GM21447 (cell line): ENCODE results near the gene COX6B2.

ENCODE experiments used
- ATAC-seq: cut with Tn5 transposase; IDR thresholded peaks from one replicate; pipeline ENCODE4 v1.9.1; 2021; ENCODE audit not compliant: unreplicated experiment

Gene COX6B2

DNA sequence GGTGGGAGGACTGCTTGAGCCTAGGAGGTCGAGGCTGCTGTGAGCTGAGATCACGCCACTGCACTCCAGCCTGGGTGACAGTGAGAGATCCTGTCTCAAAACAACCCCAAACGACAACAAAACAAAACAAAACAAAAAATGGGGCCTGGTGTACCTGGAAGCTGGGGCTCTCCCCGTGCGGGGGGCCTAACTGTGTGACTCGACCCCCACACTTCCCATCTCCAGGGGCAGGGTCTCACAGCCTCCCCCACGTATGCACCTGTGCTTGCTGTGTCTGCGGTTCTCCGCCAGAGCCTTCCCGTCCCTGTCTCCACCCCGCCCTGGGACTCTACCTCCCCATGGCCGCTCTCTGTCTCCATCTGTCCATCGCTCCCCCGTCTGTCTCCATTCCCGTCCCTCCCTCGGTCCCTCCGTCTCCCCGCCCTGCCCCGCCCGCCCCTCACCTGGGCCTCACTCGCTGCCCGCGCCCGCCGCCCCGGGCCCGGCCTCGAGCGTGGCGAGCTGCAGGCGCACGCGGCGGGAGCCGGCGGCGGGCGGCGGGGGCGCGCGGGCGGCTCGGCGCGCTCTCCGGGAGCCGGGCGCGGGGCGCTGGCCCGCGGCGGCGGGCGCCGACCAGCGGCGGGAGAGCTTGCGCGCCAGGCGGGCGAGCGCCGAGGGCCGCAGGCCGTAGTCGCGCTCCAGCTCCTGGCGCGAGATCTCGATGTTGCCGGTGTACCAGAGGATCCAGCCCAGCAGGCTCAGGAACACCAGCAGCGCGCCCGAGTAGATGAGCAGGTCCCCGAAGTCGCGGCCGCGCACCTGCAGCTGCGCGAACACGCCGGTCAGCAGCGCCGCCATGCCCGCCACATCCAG, 29.0 kb upstream of the COX6B2 start:
- ATAC-seq = no peak

DNA sequence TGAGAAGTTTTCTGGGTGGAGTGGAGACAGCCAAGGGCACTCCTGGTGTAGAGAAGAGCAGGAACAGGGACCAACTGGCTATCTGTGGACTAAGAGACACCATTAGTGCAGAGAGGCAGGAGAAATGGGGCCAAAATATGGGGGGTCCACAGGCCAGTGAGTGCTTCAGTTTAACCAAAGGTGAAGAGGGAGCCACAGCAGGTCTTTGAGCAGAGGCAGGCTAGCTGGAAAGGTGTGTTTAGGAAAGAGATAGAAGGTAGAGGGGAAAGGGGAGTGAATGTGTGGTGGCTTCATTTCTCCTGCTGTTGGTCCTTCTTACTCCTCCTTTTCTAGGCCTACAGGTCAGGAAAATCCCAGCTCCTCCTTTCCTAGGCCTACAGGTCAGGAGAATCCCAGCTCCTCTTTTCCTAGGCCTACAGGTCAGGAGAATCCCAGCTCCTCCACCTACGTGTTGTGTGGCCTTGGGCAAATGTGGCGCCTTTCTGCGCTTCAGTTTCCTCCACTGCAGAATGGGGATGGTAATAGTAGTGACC, 28.1 kb upstream of the COX6B2 start:
- ATAC-seq = no peak

- no peak for ATAC-seq
Measured at GRCh38 chr19:55382013-55382412, 27.5 kb upstream of the COX6B2 start.

DNA sequence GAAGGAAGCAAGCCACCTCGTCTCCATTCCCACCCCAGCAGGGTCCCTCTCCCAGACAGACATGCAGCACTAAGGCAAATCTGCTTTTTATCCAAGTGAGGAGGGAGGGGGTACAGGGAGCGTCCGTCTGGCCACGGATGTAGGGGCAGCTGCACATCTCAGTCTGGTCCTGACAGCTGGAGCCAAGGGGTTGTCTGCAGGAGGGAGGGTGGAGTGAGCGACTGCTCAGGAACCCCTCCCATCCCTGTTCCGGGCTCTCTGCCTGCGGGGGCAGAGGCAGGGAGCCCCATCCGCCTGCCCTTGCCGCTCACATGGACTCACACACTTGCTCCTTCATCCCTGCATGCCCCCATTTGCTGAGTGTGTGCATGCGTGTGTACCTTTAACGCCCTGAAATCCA, 24.7 kb upstream of the COX6B2 start:
- ATAC-seq = no peak

DNA sequence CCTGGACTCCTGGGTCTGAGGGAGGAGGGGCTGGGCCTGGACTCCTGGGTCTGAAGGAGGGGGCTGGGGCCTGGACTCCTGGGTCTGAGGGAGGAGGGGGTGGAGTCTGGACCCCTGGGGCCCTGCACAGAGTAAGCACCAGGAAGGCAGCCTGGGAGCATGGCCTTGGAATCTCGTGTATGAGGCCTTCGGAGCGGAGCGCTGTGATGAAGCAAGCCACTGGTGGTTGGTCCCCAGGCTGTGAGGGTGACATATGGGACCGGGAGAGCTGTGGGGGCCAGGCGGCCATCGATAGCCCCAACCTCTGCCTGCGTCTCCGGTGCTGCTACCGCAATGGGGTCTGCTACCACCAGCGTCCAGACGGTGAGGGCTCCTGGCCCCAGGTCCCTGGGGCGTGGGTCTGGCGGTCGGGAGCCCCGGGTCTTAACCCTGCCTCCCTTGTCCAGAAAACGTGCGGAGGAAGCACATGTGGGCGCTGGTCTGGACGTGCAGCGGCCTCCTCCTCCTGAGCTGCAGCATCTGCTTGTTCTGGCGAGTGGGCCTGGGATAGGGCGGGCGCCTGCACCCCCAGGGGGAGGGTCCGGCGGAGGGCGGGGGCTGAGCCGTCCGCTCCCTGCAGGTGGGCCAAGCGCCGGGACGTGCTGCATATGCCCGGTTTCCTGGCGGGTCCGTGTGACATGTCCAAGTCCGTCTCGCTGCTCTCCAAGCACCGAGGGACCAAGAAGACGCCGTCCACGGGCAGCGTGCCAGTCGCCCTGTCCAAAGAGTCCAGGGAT, 23.0 kb upstream of the COX6B2 start:
- no peak for ATAC-seq

DNA sequence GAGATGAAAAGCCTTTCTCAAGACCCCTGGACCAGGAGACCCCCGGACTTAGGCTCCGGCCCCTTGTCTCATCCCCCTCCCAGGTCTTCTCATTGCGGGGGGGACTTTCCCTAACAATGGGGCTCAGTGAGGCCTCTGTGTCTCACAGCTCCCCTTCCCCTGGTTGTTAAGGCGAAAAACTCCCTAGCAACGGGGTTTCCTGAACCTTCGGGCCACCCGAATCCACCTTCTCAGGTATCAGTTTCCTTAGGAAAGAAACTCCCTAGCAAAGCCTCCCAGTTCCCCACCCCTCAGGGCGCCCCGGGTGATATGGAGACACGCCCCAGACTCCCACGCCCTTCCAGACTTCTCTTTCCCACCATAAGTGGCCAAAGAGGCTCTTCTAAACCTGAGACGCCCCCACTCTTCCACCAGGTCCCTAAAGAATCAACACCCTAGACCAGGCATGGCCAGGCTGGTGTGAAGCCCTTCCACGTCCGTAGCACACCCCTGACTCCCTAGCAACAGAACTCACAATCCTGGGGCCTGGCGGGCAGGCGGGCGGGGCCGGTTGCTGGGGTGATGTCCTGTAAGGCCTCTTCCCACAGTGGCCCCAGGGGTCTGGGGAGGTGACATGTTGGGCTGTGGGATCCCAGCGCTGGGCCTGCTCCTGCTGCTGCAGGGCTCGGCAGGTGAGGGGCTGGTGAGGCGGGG, 21.9 kb upstream of the COX6B2 start, which contains the start of gene TMEM190:
Gene TMEM190, plus strand, starts transcription at position 586 of the 693 bp plus-strand sequence. Its CDS starts 28 bp downstream, at position 614.
- ATAC-seq = no peak

GRCh38 chr19:55373993-55374757, 19.7 kb upstream of the COX6B2 start:
- no peak for ATAC-seq

DNA sequence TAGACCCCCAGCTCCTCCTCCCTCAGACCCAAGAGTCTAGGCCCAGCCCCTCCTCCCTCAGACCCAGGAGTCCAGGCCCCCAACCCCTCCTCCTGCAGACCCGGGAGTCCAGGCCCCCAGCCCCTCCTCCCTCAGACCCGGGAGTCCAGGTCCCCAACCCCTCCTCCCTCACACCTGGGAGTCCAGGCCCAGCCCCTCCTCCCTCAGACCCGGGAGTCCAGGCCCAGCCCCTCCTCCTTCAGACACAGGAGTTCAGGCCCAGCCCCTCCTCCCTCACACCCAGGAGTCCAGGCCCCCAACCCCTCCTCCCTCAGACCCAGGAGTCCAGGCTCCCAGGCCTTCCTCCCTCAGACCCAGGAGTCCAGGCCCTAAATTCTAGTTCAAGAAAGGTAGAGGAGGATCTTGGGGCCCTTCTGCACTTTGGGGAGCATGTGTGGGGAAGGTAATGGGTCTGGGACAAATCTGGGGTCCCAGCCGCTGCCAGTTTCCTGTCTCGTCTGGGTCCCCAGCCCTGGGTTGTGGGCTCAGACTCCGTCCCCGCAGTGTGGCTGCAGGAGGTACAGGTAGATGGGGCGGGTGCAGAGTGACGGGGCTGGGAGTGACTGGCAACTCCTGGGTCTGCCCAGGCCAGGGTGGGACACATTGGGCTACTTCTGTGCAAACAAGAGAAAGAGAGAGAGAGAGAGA, 18.9 kb upstream of the COX6B2 start:
- no peak for ATAC-seq

- ATAC-seq = no peak
Measured at GRCh38 chr19:55372316-55373081, 18.0 kb upstream of the COX6B2 start.

- ATAC-seq = no peak
Measured at GRCh38 chr19:55370305-55370988, 15.9 kb upstream of the COX6B2 start, which contains the start of gene IL11. Gene IL11 (minus strand): TSS chr19:55370463. CDS start chr19:55370310, 153 bp downstream.

GRCh38 chr19:55369653-55370304, 15.3 kb upstream of the COX6B2 start:
- no peak for ATAC-seq

DNA sequence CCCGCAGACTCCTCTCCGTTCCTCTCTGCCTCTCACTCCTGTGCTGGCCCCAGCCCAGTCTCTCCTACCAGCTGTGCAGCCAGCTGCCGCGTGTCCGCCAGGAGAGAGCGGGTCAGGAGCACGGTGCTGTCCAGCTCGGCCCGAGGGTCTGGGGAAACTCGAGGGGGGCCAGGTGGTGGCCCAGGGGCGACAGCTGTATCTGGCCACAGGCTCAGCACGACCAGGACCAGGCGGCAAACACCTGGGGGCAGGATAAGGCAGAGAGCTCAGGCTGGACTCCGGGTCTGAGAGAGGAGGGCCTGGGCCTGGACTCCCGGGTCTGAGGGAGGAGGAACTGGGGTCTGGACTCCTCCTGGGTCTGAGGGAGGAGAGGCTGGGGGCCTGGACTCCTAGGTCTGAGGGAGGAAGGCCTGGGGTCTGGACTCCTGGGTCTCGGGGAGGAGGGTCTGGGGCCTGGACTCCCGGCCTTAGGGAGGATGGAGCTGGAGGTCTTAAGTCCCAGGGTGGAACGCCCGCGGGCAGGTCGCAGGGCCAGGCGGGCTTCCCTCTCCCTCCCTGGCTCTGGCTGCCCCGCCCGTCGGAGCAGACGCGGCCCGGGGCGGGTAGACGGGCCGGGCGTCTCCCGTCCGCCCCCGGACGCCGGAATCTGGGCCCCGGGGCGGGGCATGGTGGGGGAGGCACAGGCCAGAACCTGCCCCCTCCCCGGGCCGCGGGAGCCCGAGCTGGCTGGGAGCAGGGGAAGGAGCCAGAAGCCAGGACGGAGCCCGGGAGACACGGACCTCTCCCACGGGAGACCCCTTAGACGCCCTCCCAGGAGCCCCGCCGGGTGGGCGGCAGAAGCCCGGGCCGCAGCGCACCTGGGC, 14.4 kb upstream of the COX6B2 start:
- ATAC-seq = no peak

- no peak for ATAC-seq
Measured at GRCh38 chr19:55368106-55368505, 13.6 kb upstream of the COX6B2 start.

- ATAC-seq = no peak
Measured at GRCh38 chr19:55366790-55367189, 12.3 kb upstream of the COX6B2 start.

DNA sequence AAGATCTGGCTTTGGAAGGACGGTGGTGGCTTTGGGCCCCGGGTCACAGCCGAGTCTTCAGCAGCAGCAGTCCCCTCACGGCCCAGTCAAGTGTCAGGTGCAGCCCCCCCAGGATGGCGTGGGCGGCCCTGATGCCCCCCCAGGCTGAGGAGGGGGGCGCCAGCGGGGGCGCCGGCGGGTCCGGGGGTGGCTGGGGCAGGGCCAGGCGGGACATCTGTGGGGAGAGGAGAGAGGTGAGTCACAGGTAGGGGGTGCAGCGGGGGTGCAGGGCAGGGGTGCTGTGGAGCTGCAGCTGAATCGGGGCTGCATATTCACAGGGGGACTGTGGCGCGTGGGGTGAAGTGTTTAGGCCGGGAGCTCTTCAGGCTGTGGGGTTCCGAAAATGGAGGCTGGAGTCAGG, 11.4 kb upstream of the COX6B2 start:
- no peak for ATAC-seq

- no peak for ATAC-seq
Measured at GRCh38 chr19:55365245-55365644, 10.7 kb upstream of the COX6B2 start.
